Psoas muscle (tissue), 8 donors: ENCODE data around the gene TRIM72. TPM values are rescaled to one million over a fixed set of nuclear protein-coding genes. Genes with fewer than 3 reads are reported as not detected.

ENCODE experiments used
- ATAC-seq, 4 donors: fragments of 200-7000 bp; cut with Tn5 transposase; one replicate each; pipeline ENCODE4 v1.9.1; 2020; ENCODE audit warnings: moderate library complexity in 3 of 4, mild to moderate bottlenecking in 2 of 4
- DNase-seq, 2 donors: peaks; one replicate each; pipeline ENCODE4 v3.0.0-alpha.2; 2020
- H3K27ac ChIP-seq: fragments of 200-600 bp; one replicate; pipeline ENCODE4 v1.8.0; 2022
- H3K27me3 ChIP-seq, 3 donors: fragments of 200-600 bp in 1 of 3; one replicate each; pipeline versions ENCODE4 v1.6.1 to v1.8.0; 2013 to 2022; ENCODE audit warnings: low read length in 2 of 3, mild to moderate bottlenecking in 2 of 3, moderate library complexity in 1 of 3; ENCODE audit not compliant: insufficient read depth in 3 of 3
- H3K36me3 ChIP-seq, 2 donors: fragments of 200-600 bp in 1 of 2; one replicate each; pipeline versions ENCODE4 v1.6.1 to v1.8.0; 2013 to 2022; ENCODE audit warnings: low read depth in 1 of 2, mild to moderate bottlenecking in 1 of 2, moderate library complexity in 1 of 2; ENCODE audit not compliant: insufficient read depth in 1 of 2
- H3K4me1 ChIP-seq: fragments of 200-600 bp; one replicate; pipeline ENCODE4 v1.8.0; 2022
- H3K4me3 ChIP-seq: fragments of 200-600 bp; one replicate; pipeline ENCODE4 v1.8.0; 2022; ENCODE audit warnings: mild to moderate bottlenecking
- H3K9me3 ChIP-seq: fragments of 200-600 bp; one replicate; pipeline ENCODE4 v1.8.0; 2022
- WGBS, 3 donors: extraction: QIAGEN DNeasy Blood & Tissue Kit; methylation state at CpG; one replicate each; pipeline versions ENCODE4 v1.1.6 to v1.1.7; 2013; 5-methylcytosine and 5-hydroxymethylcytosine counted together
- intact Hi-C, 2 donors: fragments of 100-400 bp; cut with DNase I; formaldehyde crosslinking; loops; one replicate each; pipeline versions ENCODE4 v1.11.0 to v1.14.2; 2022
- polyA plus RNA-seq, 3 donors: library from polyadenylated mRNA; stranded (reverse); fragments of 200-250 nt; gene quantifications; one replicate each; pipeline ENCODE4 v1.2.3, GENCODE V29; 2013
- total RNA-seq, 4 donors: library from RNA; stranded (reverse); fragmentation: NEBNext Ultra II Directional in 2 of 4; extraction: Animal tissue kit (Norgen Biotek cat#: 25700) in 2 of 4; gene quantifications; one replicate each; pipeline versions ENCODE4 v1.2.1 to v1.2.4, GENCODE V29; 2021 to 2023
- TF ChIP-seq, protein P1 (sequence below): fragments of 200-600 bp; IDR thresholded peaks from one replicate; pipeline ENCODE4 v1.8.0; 2022; ENCODE audit warnings: antibody characterized with exemption
- donor health status: healthy with polysubstance abuse.
- donor health status: DM: no; HTN: no; CAD: no; lungs with moderate emphysema.
- donor health status: Bipolar disorder and iron deficiency.
- donor health status: healthy.
- donor health status: DM: yes; HTN: yes; CAD: no.
- donor health status: DM: no; HTN: no; CAD: no.
- donor health status: DM: no; HTN: no; CAD: no.
- donor health status: DM: yes; HTN: yes; CAD: no.

TRIM72 gene
- total and polyA plus RNA-seq, 7 donors, result 62.9 to 236 (median 155) TPM

DNA sequence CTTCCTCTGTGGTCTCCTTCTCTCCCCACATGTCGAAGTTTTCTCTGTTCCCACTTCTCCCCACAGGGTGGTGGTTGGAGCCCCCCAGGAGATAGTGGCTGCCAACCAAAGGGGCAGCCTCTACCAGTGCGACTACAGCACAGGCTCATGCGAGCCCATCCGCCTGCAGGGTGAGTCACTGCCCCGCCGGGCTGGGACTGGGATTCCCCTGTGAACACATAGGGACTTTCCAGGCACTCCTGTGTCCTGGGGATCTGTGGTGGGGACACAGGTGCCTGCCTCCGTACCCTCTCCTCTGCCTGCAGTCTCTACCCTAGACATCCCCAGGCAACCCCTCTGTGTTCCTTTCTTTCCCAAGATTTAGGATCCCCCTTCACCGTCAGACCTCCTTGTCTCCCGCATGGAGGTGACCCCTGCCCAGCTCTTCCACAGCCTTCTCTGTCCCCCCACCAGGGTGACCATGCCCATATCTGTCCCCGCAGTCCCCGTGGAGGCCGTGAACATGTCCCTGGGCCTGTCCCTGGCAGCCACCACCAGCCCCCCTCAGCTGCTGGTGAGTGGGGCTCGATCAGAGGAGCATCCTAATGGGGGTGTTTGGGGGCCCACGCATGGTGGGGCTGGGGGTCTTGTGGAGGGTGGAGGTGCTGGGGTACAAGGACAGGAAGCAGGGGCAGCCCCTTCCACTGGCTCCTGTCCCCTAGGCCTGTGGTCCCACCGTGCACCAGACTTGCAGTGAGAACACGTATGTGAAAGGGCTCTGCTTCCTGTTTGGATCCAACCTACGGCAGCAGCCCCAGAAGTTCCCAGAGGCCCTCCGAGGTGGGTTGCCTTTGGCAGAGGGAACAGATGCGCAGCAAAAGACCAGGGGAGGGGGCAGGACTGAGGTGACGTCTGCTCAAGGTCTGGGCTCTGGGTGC lies 51.7 kb downstream of the TRIM72 start:
- Histone ChIP-seq H3K4me1 (no peaks in the 10 kb centered on the region), H3K9me3 (no peaks in the 10 kb centered on the region), H3K4me3 (no peak overlapping the region), H3K36me3 (no peaks in the 10 kb centered on the region), H3K27ac (no peak overlapping the region), H3K27me3 (no peaks in the 10 kb centered on the region)
- intact Hi-C loops, result no loop called here
- TF ChIP-seq, protein P1, sequence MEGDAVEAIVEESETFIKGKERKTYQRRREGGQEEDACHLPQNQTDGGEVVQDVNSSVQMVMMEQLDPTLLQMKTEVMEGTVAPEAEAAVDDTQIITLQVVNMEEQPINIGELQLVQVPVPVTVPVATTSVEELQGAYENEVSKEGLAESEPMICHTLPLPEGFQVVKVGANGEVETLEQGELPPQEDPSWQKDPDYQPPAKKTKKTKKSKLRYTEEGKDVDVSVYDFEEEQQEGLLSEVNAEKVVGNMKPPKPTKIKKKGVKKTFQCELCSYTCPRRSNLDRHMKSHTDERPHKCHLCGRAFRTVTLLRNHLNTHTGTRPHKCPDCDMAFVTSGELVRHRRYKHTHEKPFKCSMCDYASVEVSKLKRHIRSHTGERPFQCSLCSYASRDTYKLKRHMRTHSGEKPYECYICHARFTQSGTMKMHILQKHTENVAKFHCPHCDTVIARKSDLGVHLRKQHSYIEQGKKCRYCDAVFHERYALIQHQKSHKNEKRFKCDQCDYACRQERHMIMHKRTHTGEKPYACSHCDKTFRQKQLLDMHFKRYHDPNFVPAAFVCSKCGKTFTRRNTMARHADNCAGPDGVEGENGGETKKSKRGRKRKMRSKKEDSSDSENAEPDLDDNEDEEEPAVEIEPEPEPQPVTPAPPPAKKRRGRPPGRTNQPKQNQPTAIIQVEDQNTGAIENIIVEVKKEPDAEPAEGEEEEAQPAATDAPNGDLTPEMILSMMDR, result no peak
- DNase-seq (peak in 1 of 2 donors; percentile 19), ATAC-seq (peak in 3 of 4 donors; percentile 54 to 73 (median 71))
- 46 to 54% (median 49%) methylated on average over 20 of the region's 20 CpGs for WGBS, 3 donors

DNA sequence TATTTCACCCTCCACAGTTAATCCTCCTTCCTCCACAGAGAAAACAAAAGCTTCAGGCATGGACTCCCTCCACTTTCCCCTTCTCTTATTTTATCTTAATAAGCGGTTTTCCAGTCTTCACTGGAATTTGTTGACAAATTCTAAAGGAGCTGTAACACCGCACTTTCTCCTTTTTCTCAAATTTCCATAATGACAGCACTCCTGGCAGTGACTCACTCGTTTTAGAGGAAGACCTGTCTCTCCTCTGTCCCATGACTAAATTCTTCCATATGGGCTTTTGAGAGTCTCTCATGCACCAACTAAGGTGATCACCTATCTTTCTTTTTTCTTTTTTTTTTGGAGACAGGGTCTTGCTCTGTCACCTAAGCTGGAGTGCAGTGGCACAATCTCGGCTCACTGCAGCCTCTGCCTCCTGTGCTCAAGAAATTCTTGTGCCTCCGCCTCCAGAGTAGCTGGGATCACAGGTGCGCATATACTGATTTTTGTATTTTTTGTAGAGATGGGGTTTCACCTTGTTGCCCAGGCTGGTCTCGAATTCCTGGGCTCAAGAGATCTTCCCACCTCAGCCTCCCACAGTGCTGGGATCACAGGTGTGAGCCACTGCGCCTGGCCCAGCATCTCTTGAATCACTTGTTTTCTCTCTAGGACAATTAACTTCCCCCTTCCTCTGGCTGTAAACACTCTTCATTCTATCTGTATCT lies 53.6 kb downstream of the TRIM72 start:
- TF ChIP-seq, protein P1, result no peak
- intact Hi-C loops, result no loop called here
- no peak overlapping the region for H3K4me3 ChIP-seq
- ATAC-seq, result no peak
- WGBS, 3 donors, result 57 to 64% (median 59%) methylated on average over 8 of the region's 8 CpGs
- H3K27me3 ChIP-seq, result peaks cover 0 to 1% (median 0%) of the 10 kb centered on the region in 3 donors
- H3K27ac ChIP-seq, result no peak overlapping the region
- H3K36me3 ChIP-seq, result no peaks in the 10 kb centered on the region
- H3K4me1 ChIP-seq, result no peaks in the 10 kb centered on the region
- H3K9me3 ChIP-seq, result no peaks in the 10 kb centered on the region
- no peak for DNase-seq

DNA sequence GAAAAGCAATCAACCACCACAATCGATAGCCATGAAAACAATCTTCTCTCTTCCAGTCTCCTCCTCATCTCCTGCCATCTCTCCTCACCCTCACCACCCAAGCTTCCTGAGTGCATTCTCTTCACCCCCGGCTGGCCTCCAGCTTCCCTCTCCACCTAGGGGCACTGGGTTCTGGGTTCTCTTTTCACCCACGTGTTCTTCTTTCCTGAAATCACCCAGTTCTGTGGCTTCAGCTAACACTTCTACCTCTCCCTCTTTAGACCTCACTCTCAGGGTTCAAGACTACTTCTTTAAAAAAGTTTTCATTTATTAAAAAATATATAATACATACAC lies 54.1 kb downstream of the TRIM72 start:
- H3K4me3 ChIP-seq, result no peak overlapping the region
- H3K36me3 ChIP-seq, result no peaks in the 10 kb centered on the region
- no peaks in the 10 kb centered on the region for H3K4me1 ChIP-seq
- TF ChIP-seq, protein P1, result no peak
- intact Hi-C loops, result no loop called here
- H3K27me3 ChIP-seq, result peaks cover 0 to 1% (median 0%) of the 10 kb centered on the region in 3 donors
- DNase-seq (no peak), ATAC-seq (no peak)
- H3K9me3 ChIP-seq, result no peaks in the 10 kb centered on the region
- no peak overlapping the region for H3K27ac ChIP-seq
- 49 to 59% (median 51%) methylated on average over 3 of the region's 3 CpGs for WGBS, 3 donors

DNA sequence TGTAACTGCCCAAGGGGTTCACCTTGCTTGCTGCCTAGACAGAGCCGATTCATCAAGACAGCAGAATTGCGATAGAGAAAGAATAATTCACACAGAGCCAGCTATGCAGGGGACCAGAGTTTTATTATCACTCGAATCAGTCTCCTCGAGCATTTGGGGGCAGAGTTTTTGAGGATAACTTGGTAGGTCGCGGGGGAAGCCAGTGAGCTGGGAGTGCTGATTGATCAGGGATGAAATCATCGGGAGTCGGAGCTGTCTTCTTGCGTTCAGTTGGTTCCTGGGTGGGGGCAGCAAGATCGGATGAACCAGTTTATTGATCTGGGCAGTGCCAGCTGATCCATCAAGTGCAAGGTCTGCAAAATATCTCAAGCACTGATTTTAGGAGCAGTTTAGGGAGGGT lies 55.0 kb downstream of the TRIM72 start:
- ATAC-seq (no peak), DNase-seq (no peak)
- H3K4me3 ChIP-seq, result no peak overlapping the region
- no peaks in the 10 kb centered on the region for H3K36me3 ChIP-seq
- WGBS, 3 donors, result 73 to 83% (median 74%) methylated on average over 10 of the region's 10 CpGs
- H3K4me1 ChIP-seq, result no peaks in the 10 kb centered on the region
- H3K27ac ChIP-seq, result no peak overlapping the region
- H3K27me3 ChIP-seq, result peaks cover 0 to 1% (median 0%) of the 10 kb centered on the region in 3 donors
- no peaks in the 10 kb centered on the region for H3K9me3 ChIP-seq
- intact Hi-C loops, result no loop called here
- TF ChIP-seq, protein P1, result no peak
